ENCODE results near the gene FTH1. TPM values are rescaled to one million over a fixed set of nuclear protein-coding genes. Genes with fewer than 3 reads are reported as not detected.

The FTH1 gene
- total RNA-seq, 1 experiment from 2014 or later = 3,345 TPM

GRCh38 chr11:61976420-61976800 is 9.0 kb upstream of the FTH1 start:
- TF ChIP-seq MAX (IDR thresholded peaks at IDR 0.05) (no peak), POLR2AphosphoS5 (IDR thresholded peaks at IDR 0.05; ENCODE audit: low read depth, low read length) (no peak), CEBPB (IDR thresholded peaks at IDR 0.05; ENCODE audit: low read depth) (no peak), TCF7L2 (IDR thresholded peaks at IDR 0.05; ENCODE audit: borderline replicate concordance, extremely low read depth, insufficient read depth, insufficient read length) (no peak)
- Histone ChIP-seq H3K9me2 (ENCODE audit: insufficient read depth) (no peaks in the 10 kb centered on the region), H3K9ac (ENCODE audit: low read length) (no peak overlapping the region), H3K4me2 (ENCODE audit: low read length) (no peak overlapping the region), H3K79me2 (ENCODE audit: insufficient read depth, low read length) (no peaks in the 10 kb centered on the region), H3K36me3 (ENCODE audit: control insufficient read depth in 1 of 2, insufficient read depth in 2 of 2, low read length in 2 of 2) (no peaks in the 10 kb centered on the region), H3K27ac (ENCODE audit: low read depth, low read length) (no peak overlapping the region), H4K20me1 (ENCODE audit: insufficient read depth) (no peaks in the 10 kb centered on the region), H3K4me1 (ENCODE audit: control insufficient read depth in 1 of 2, insufficient read depth in 2 of 2, low read length in 2 of 2) (peaks cover 26 to 31% of the 10 kb centered on the region in 2 experiments), H2AFZ (ENCODE audit: low read depth, low read length, poor library complexity, severe bottlenecking) (no peak overlapping the region), H3K27me3 (ENCODE audit: insufficient read depth, low read length) (no peaks in the 10 kb centered on the region), H3K4me3 (replicated peaks in 1 of 2; ENCODE audit: low read depth in 1 of 2, low read length in 2 of 2) (no peak overlapping the region), H3K9me3 (ENCODE audit: control insufficient read depth in 1 of 2, insufficient read depth in 1 of 2, low read depth in 1 of 2, low read length in 2 of 2) (no peaks in the 10 kb centered on the region)
- ATAC-seq = no peak
- CTCF ChIA-PET = no interaction called here
- no TSS peak for BruUV-seq (replicated peaks)
- intact Hi-C loops (cut with micrococcal nuclease) = no loop called here
- no peak for DNase-seq (ENCODE audit: low read depth, low spot score)
- RAD21 ChIA-PET (ENCODE audit: low non-redundant PET in 1 of 2, low total read pairs in 2 of 2, uncharacterized antibody in 2 of 2, unreplicated experiment in 2 of 2) = no interaction called here
- POLR2A ChIA-PET = no interaction called here

- BruUV-seq (replicated peaks) = no TSS peak
- DNase-seq (ENCODE audit: low read depth, low spot score) (no peak), ATAC-seq (no peak)
- intact Hi-C loops (cut with micrococcal nuclease) = no loop called here
- Histone ChIP-seq H2AFZ (ENCODE audit: low read depth, low read length, poor library complexity, severe bottlenecking) (no peak overlapping the region), H4K20me1 (ENCODE audit: insufficient read depth) (no peaks in the 10 kb centered on the region), H3K9me2 (ENCODE audit: insufficient read depth) (no peaks in the 10 kb centered on the region), H3K4me2 (ENCODE audit: low read length) (no peak overlapping the region), H3K4me1 (ENCODE audit: control insufficient read depth in 1 of 2, insufficient read depth in 2 of 2, low read length in 2 of 2) (peaks cover 29 to 31% of the 10 kb centered on the region in 2 experiments), H3K79me2 (ENCODE audit: insufficient read depth, low read length) (no peaks in the 10 kb centered on the region), H3K27ac (ENCODE audit: low read depth, low read length) (no peak overlapping the region), H3K9ac (ENCODE audit: low read length) (no peak overlapping the region), H3K27me3 (ENCODE audit: insufficient read depth, low read length) (no peaks in the 10 kb centered on the region), H3K4me3 (replicated peaks in 1 of 2; ENCODE audit: low read depth in 1 of 2, low read length in 2 of 2) (no peak overlapping the region), H3K36me3 (ENCODE audit: control insufficient read depth in 1 of 2, insufficient read depth in 2 of 2, low read length in 2 of 2) (no peaks in the 10 kb centered on the region), H3K9me3 (ENCODE audit: control insufficient read depth in 1 of 2, insufficient read depth in 1 of 2, low read depth in 1 of 2, low read length in 2 of 2) (no peaks in the 10 kb centered on the region)
- ChIA-PET POLR2A (no interaction called here), RAD21 (ENCODE audit: low non-redundant PET in 1 of 2, low total read pairs in 2 of 2, uncharacterized antibody in 2 of 2, unreplicated experiment in 2 of 2) (no interaction called here), CTCF (no interaction called here)
- no peak for TF ChIP-seq ATF3 (IDR thresholded peaks at IDR 0.05)
Observed at GRCh38 chr11:61975638-61976419, 8.4 kb upstream of the FTH1 start.
